HFFc6 (cell line): Measurements from ENCODE around the gene SEMA4C. TPM values are rescaled to one million over a fixed set of nuclear protein-coding genes. Genes with fewer than 3 reads are reported as not detected.

ENCODE experiments used
- DNase-seq: peaks from one replicate; pipeline ENCODE4 v3.0.0-alpha.2; 2018
- H3K27ac Mint-ChIP-seq: 2 replicates; pipeline ENCODE4 v1.8.0; 2020; ENCODE audit warnings: mild to moderate bottlenecking, mixed read lengths
- H3K27me3 Mint-ChIP-seq: 2 replicates; pipeline ENCODE4 v1.8.0; 2021; ENCODE audit warnings: mild to moderate bottlenecking, moderate library complexity, mixed read lengths; ENCODE audit not compliant: insufficient read depth
- H3K36me3 Mint-ChIP-seq: 2 replicates; pipeline ENCODE4 v1.8.0; 2021; ENCODE audit warnings: low read depth, mixed read lengths
- H3K4me1 Mint-ChIP-seq: 2 replicates; pipeline ENCODE4 v1.8.0; 2020; ENCODE audit warnings: low read depth, mixed read lengths
- H3K4me3 Mint-ChIP-seq: 2 replicates; pipeline ENCODE4 v1.8.0; 2020; ENCODE audit warnings: mild to moderate bottlenecking, moderate library complexity, mixed read lengths
- H3K9me3 Mint-ChIP-seq: 2 replicates; pipeline ENCODE4 v1.8.0; 2020; ENCODE audit warnings: mild to moderate bottlenecking, mixed read lengths
- total RNA-seq, 6 experiments: library from RNA; stranded (reverse); fragmentation: NEBNext Ultra II Directional; extraction: Animal tissue kit (Norgen Biotek cat#: 25700); gene quantifications; 2 replicates in 1 of 6; 3 replicates in 5 of 6; pipeline ENCODE4 v1.2.3, GENCODE V29; 2021
- TF ChIP-seq, protein P1 (sequence below): fragments of 200-600 bp; sonication (generic); IDR thresholded peaks from 2 replicates; pipeline ENCODE4 v1.5.0; 2021; ENCODE audit warnings: antibody characterized with exemption, mild to moderate bottlenecking

SEMA4C gene
- total RNA-seq, 6 experiments from 2014 or later = 11.6 to 13.7 (median 12.7) TPM

DNA sequence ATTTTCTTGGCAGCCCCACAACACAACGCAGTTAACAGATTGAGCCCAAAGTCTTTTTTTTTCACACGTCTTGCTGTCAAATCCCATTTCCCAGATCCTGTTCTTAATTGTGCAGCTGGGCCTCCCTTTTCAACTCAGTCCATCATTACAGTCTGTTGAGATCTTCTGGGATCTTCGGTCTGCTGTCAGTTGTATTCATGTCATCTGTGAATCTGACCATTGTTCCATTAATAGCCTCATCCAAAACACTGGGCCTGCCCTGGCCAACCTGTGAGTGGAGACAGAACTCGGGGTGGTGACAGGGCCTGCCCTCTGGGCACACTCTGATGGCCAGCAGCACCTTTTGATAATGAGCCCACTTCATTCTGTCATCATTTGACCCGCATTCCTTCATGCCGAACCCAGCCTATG lies 39.7 kb upstream of the SEMA4C start:
- Mint-ChIP-seq H3K4me1 (no peaks in the 10 kb centered on the region), H3K27ac (no peak overlapping the region), H3K9me3 (no peaks in the 10 kb centered on the region), H3K27me3 (peaks cover 32% of the 10 kb centered on the region), H3K4me3 (no peak overlapping the region), H3K36me3 (0 out of 2 replicates have a peak, but pooled peaks cover 5% of the 10 kb centered on the region)
- no peak for DNase-seq
- TF ChIP-seq, protein P1, sequence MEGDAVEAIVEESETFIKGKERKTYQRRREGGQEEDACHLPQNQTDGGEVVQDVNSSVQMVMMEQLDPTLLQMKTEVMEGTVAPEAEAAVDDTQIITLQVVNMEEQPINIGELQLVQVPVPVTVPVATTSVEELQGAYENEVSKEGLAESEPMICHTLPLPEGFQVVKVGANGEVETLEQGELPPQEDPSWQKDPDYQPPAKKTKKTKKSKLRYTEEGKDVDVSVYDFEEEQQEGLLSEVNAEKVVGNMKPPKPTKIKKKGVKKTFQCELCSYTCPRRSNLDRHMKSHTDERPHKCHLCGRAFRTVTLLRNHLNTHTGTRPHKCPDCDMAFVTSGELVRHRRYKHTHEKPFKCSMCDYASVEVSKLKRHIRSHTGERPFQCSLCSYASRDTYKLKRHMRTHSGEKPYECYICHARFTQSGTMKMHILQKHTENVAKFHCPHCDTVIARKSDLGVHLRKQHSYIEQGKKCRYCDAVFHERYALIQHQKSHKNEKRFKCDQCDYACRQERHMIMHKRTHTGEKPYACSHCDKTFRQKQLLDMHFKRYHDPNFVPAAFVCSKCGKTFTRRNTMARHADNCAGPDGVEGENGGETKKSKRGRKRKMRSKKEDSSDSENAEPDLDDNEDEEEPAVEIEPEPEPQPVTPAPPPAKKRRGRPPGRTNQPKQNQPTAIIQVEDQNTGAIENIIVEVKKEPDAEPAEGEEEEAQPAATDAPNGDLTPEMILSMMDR = no peak

GRCh38 chr2:96907115-96908041 lies 37.5 kb upstream of the SEMA4C start:
- TF ChIP-seq, protein P1 = no peak
- no peak overlapping the region for H3K27ac Mint-ChIP-seq
- H3K36me3 Mint-ChIP-seq = no peaks in the 10 kb centered on the region
- DNase-seq = peak; percentile 16
- H3K27me3 Mint-ChIP-seq = peaks cover 19% of the 10 kb centered on the region
- H3K4me3 Mint-ChIP-seq = no peak overlapping the region
- no peaks in the 10 kb centered on the region for H3K9me3 Mint-ChIP-seq
- H3K4me1 Mint-ChIP-seq = no peaks in the 10 kb centered on the region

GRCh38 chr2:96906729-96907114 lies 36.8 kb upstream of the SEMA4C start:
- no peak for DNase-seq
- no peak overlapping the region for H3K4me3 Mint-ChIP-seq
- H3K4me1 Mint-ChIP-seq = no peaks in the 10 kb centered on the region

DNA sequence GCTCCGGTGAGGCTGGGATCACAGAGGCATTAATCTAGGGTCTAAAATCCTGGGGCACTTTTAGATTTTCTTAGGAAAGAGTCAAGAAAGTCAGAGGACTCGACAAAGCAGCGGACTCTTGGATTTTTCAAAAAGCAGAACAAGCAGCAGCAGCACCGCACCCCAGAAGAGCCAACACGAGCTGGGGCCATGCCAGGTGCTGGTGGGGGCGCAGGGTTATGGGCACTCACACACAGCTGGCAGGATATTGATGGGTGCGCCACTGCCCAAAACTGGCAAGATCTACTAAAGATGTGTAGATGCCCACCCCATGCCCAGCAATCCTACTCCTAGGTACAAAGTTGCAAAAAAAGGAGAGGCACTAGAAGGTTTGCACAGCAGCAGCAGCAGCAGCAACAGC lies 33.9 kb upstream of the SEMA4C start:
- no peaks in the 10 kb centered on the region for H3K9me3 Mint-ChIP-seq
- H3K27ac Mint-ChIP-seq = no peak overlapping the region
- H3K4me1 Mint-ChIP-seq = peaks cover 5% of the 10 kb centered on the region; the same call in 1 of the 2 replicates
- DNase-seq = no peak
- peaks cover 4% of the 10 kb centered on the region for H3K27me3 Mint-ChIP-seq
- H3K36me3 Mint-ChIP-seq = no peaks in the 10 kb centered on the region
- TF ChIP-seq, protein P1 = no peak
- H3K4me3 Mint-ChIP-seq = no peak overlapping the region

More at GRCh38 chr2:96906729-96907114, 36.8 kb upstream of the SEMA4C start:
- H3K27me3 Mint-ChIP-seq = peaks cover 17% of the 10 kb centered on the region
- no peaks in the 10 kb centered on the region for H3K36me3 Mint-ChIP-seq
- H3K27ac Mint-ChIP-seq = no peak overlapping the region
- no peaks in the 10 kb centered on the region for H3K9me3 Mint-ChIP-seq
- TF ChIP-seq, protein P1 = no peak

- H3K4me3 Mint-ChIP-seq = no peak overlapping the region
- H3K4me1 Mint-ChIP-seq = peaks cover 10% of the 10 kb centered on the region; the same call in 1 of the 2 replicates
- H3K9me3 Mint-ChIP-seq = no peaks in the 10 kb centered on the region
- H3K27ac Mint-ChIP-seq = no peak overlapping the region
- TF ChIP-seq, protein P1 = no peak
- peaks cover 6% of the 10 kb centered on the region for H3K27me3 Mint-ChIP-seq
- DNase-seq = no peak
- no peaks in the 10 kb centered on the region for H3K36me3 Mint-ChIP-seq
These were observed 33.4 kb upstream of the SEMA4C start for GRCh38 chr2:96903318-96903717.
